Natural killer cell (primary cell): ENCODE data around the gene KCNH1. TPM values are rescaled to one million over a fixed set of nuclear protein-coding genes. Genes with fewer than 3 reads are reported as not detected.
"Not testable (repeated sequence)": the region's sequence is repeated elsewhere in the genome, so short reads cannot be mapped to it uniquely, and the experiment has no call there.

Experiments used
- ATAC-seq, 3 donors: fragments of 150-1000 bp in 2 of 3; fragments of 200-7000 bp in 1 of 3; cut with Tn5 transposase; 1 replicate in 1 of 3; 2 replicates in 2 of 3; pipeline ENCODE4 v1.10.0; 2021; ENCODE audit warnings: mild to moderate bottlenecking in 2 of 3, moderate library complexity in 2 of 3
- DNase-seq, 2 donors: peaks; one replicate each; pipeline versions ENCODE4 v3.0.0 to v3.0.0-alpha.2; 2013 to 2021; ENCODE audit warnings: mixed read lengths in 1 of 2
- H3K27ac ChIP-seq: one replicate; pipeline ENCODE4 v1.5.1; 2013; ENCODE audit warnings: mild to moderate bottlenecking, low read length
- H3K27me3 ChIP-seq: one replicate; pipeline ENCODE4 v1.6.1; 2013; ENCODE audit warnings: low read length; ENCODE audit not compliant: control insufficient read depth, insufficient read depth
- H3K36me3 ChIP-seq: one replicate; pipeline ENCODE4 v1.6.1; 2013; ENCODE audit warnings: low read length; ENCODE audit not compliant: control insufficient read depth, insufficient read depth
- H3K4me1 ChIP-seq: one replicate; pipeline ENCODE4 v1.6.1; 2013; ENCODE audit warnings: low read length; ENCODE audit not compliant: control insufficient read depth, insufficient read depth
- H3K4me3 ChIP-seq: one replicate; pipeline ENCODE4 v1.5.1; 2013; ENCODE audit warnings: low read length
- H3K9me3 ChIP-seq: one replicate; pipeline ENCODE4 v1.6.1; 2013; ENCODE audit warnings: low read length; ENCODE audit not compliant: control insufficient read depth, insufficient read depth
- H3K27ac Mint-ChIP-seq, 2 donors: one replicate each; pipeline ENCODE4 v1.8.0; 2022; ENCODE audit warnings: mild to moderate bottlenecking in 2 of 2, mixed read lengths in 2 of 2, moderate library complexity in 1 of 2
- H3K27me3 Mint-ChIP-seq, 2 donors: one replicate each; pipeline ENCODE4 v1.8.0; 2022; ENCODE audit warnings: low read depth in 2 of 2, mixed read lengths in 2 of 2
- H3K36me3 Mint-ChIP-seq: one replicate; pipeline ENCODE4 v1.8.0; 2022; ENCODE audit warnings: mixed read lengths
- H3K4me1 Mint-ChIP-seq, 2 donors: one replicate each; pipeline ENCODE4 v1.8.0; 2022; ENCODE audit warnings: mixed read lengths in 2 of 2
- H3K4me3 Mint-ChIP-seq: one replicate; pipeline ENCODE4 v1.8.0; 2022; ENCODE audit warnings: mild to moderate bottlenecking, moderate library complexity, mixed read lengths
- H3K9me3 Mint-ChIP-seq, 2 donors: one replicate each; pipeline ENCODE4 v1.8.0; 2022; ENCODE audit warnings: mixed read lengths in 2 of 2
- WGBS: methylation state at CpG from one replicate; pipeline ENCODE4 v1.1.7; 2013; ENCODE audit warnings: missing lambda C conversion rate; ENCODE audit not compliant: insufficient coverage; 5-methylcytosine and 5-hydroxymethylcytosine counted together
- intact Hi-C: fragments of 100-400 bp; cut with micrococcal nuclease; formaldehyde crosslinking; loops from one replicate; pipeline ENCODE4 v1.14.2; 2022
- total RNA-seq, 4 donors: library from RNA; stranded (reverse); fragments of 120-200 nt in 1 of 4; gene quantifications; one replicate each; pipeline versions ENCODE4 v1.2.3 to v1.2.4, GENCODE V29; 2013 to 2022
- TF ChIP-seq, protein P1 (sequence below): fragments of 200-600 bp; IDR thresholded peaks from one replicate; pipeline ENCODE4 v1.8.0; 2022; ENCODE audit warnings: antibody characterized with exemption

Gene KCNH1
- total RNA-seq, 3 donors from 2014 or later (not counting 1 experiment from before 2014, with no cell fraction given), result not detected

DNA sequence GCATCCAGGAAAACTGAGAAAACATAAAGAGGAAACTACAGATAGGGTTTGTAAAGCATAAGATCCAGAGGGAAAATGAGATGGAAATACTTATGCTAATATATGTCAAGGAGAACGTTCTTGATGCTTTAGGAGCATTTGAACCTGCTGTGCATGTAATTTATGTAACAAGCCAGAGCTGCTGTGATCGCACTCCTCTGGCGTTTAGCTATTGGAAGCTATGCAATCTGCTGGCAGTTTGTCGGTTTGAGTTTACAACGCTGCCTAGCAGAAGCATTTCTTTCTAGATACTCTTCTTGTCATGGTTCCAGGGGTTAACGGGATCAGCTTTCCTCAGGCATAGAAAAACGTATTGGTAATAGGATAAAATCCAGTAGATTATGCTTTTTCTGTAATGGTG, 182.7 kb downstream of the KCNH1 start:
- no peak overlapping the region for H3K27ac ChIP-seq
- H3K27me3 Mint-ChIP-seq, result peaks cover 0 to 10% of the 10 kb centered on the region in 2 donors
- ATAC-seq (no peak), DNase-seq (no peak)
- H3K9me3 Mint-ChIP-seq, result no peaks in the 10 kb centered on the region
- no peaks in the 10 kb centered on the region for H3K36me3 Mint-ChIP-seq
- no peaks in the 10 kb centered on the region for H3K4me1 ChIP-seq
- H3K4me3 ChIP-seq, result no peak overlapping the region
- H3K36me3 ChIP-seq, result no peaks in the 10 kb centered on the region
- WGBS, result 78% methylated on average over 6 of the region's 7 CpGs
- intact Hi-C loops, result no loop called here
- H3K4me3 Mint-ChIP-seq, result no peak overlapping the region
- H3K27ac Mint-ChIP-seq, result no peak overlapping the region
- H3K27me3 ChIP-seq, result no peaks in the 10 kb centered on the region
- H3K4me1 Mint-ChIP-seq, result no peaks in the 10 kb centered on the region
- TF ChIP-seq, protein P1, sequence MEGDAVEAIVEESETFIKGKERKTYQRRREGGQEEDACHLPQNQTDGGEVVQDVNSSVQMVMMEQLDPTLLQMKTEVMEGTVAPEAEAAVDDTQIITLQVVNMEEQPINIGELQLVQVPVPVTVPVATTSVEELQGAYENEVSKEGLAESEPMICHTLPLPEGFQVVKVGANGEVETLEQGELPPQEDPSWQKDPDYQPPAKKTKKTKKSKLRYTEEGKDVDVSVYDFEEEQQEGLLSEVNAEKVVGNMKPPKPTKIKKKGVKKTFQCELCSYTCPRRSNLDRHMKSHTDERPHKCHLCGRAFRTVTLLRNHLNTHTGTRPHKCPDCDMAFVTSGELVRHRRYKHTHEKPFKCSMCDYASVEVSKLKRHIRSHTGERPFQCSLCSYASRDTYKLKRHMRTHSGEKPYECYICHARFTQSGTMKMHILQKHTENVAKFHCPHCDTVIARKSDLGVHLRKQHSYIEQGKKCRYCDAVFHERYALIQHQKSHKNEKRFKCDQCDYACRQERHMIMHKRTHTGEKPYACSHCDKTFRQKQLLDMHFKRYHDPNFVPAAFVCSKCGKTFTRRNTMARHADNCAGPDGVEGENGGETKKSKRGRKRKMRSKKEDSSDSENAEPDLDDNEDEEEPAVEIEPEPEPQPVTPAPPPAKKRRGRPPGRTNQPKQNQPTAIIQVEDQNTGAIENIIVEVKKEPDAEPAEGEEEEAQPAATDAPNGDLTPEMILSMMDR, result no peak
- no peaks in the 10 kb centered on the region for H3K9me3 ChIP-seq

DNA sequence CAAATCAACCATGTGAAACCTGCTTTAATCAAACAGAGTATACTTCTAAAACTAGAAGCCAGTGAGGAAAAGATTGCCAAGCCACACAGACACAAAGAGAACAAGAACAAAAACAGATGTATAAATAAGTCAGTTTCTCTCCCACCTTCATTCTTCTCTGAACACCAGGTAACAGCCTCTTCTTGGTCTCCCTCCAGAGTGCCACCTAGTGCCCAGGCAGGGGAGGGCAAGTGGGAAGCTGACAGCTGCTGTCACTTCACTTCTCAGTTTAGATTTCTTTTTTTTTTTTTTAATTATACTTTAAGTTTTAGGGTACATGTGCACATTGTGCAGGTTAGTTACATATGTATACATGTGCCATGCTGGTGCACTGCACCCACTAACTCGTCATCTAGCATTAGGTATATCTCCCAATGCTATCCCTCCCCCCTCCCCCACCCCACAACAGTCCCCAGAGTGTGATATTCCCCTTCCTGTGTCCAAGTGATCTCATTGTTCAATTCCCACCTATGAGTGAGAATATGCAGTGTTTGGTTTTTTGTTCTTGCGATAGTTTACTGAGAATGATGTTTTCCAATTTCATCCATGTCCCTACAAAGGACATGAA, 183.9 kb downstream of the KCNH1 start:
- not testable (repeated sequence) for H3K27ac Mint-ChIP-seq, H3K4me1 Mint-ChIP-seq

DNA sequence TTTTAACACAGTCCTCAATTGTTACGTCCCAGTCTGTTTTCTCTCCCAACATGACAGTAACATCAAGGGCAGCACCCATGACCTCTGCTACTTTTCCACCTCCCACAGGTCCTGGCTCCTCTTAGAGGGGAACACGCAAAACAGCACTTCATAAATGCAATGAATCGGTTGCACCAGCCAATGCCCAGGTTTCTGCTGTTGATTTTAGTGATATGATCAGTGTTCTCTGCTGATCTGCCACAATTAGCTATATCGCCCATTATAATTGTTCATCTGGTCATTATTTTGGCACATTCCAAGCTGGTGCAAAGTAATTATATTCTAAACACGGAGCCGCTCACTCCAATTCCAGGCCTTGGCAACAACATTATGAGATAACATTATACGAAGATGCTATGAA, 184.5 kb downstream of the KCNH1 start:
- no peaks in the 10 kb centered on the region for H3K4me1 ChIP-seq
- no peaks in the 10 kb centered on the region for H3K27me3 ChIP-seq
- Mint-ChIP-seq H3K4me1 (no peaks in the 10 kb centered on the region), H3K9me3 (no peaks in the 10 kb centered on the region), H3K27me3 (peaks cover 0 to 14% of the 10 kb centered on the region in 2 donors), H3K4me3 (no peak overlapping the region), H3K36me3 (no peaks in the 10 kb centered on the region), H3K27ac (no peak overlapping the region)
- ATAC-seq (no peak), DNase-seq (no peak)
- H3K9me3 ChIP-seq, result no peaks in the 10 kb centered on the region
- intact Hi-C loops, result no loop called here
- TF ChIP-seq, protein P1, result no peak
- no peak overlapping the region for H3K27ac ChIP-seq
- H3K36me3 ChIP-seq, result no peaks in the 10 kb centered on the region
- WGBS, result 88% methylated on average over 7 of the region's 7 CpGs
- H3K4me3 ChIP-seq, result no peak overlapping the region

More for the DNA sequence above, 183.9 kb downstream of the KCNH1 start:
- H3K36me3 Mint-ChIP-seq, ATAC-seq, H3K4me3 ChIP-seq, H3K27ac ChIP-seq, H3K4me1 ChIP-seq, intact Hi-C loops, H3K9me3 ChIP-seq, H3K9me3 Mint-ChIP-seq, H3K4me3 Mint-ChIP-seq, H3K36me3 ChIP-seq, H3K27me3 ChIP-seq: not testable (repeated sequence)
- peaks cover 0 to 14% of the 10 kb centered on the region in 2 donors for H3K27me3 Mint-ChIP-seq
- WGBS, result no CpG with 5 or more reads among the region's 2 CpGs
- peak in 1 of 2 donors; percentile 54 for DNase-seq

DNA sequence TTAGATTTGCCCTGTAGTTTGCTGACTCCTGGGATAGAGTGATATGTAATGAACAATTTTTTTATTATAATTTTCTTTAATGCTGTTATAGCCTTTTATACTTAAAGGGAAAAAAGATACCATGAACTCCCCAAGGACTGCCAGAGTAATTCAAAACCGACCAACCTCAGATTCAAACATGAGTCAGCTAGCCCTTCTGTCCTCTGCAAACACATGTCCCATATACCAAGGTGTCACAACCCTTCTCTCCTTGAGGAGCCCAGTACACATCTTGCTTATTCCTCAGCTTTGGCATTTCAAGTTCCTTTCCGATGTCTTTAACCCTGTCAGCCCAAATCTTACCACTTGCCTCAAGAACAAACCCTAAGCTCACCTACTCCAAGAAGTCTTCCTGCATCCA, 184.9 kb downstream of the KCNH1 start:
- intact Hi-C loops, result no loop called here
- Mint-ChIP-seq H3K27me3 (peaks cover 0 to 14% of the 10 kb centered on the region in 2 donors), H3K27ac (no peak overlapping the region), H3K9me3 (no peaks in the 10 kb centered on the region), H3K4me1 (no peaks in the 10 kb centered on the region), H3K4me3 (no peak overlapping the region), H3K36me3 (no peaks in the 10 kb centered on the region)
- Histone ChIP-seq H3K27ac (no peak overlapping the region), H3K9me3 (no peaks in the 10 kb centered on the region), H3K36me3 (no peaks in the 10 kb centered on the region), H3K27me3 (no peaks in the 10 kb centered on the region), H3K4me3 (no peak overlapping the region), H3K4me1 (no peaks in the 10 kb centered on the region)
- no peak for DNase-seq
- TF ChIP-seq, protein P1, result no peak
- ATAC-seq, result no peak
- 85% methylated on average over 2 of the region's 2 CpGs for WGBS
